PC-9 (cell line): Measurements from ENCODE around the gene LCTL. TPM values are rescaled to one million over a fixed set of nuclear protein-coding genes. Genes with fewer than 3 reads are reported as not detected.

ENCODE experiments used
- BruUV-seq: library from RNA; stranded (reverse); fragments of 400-500 nt; replicated peaks from 2 replicates; lab custom pipeline; 2021; lab: Mats Ljungman, UMichigan
- CTCF ChIA-PET: fragments of 300-600 bp; sonication (Branson Sonifier 250); formaldehyde crosslinking; loops from one replicate; lab custom pipeline; 2022; ENCODE audit warnings: antibody characterized with exemption; lab: Charles Lee
- POLR2A ChIA-PET: fragments of 300-600 bp; sonication (Branson Sonifier 250); formaldehyde crosslinking; loops from one replicate; lab custom pipeline; 2022; ENCODE audit warnings: antibody characterized with exemption; ENCODE audit not compliant: unreplicated experiment; lab: Charles Lee
- DNase-seq, 2 experiments: peaks; one replicate each; pipeline versions ENCODE4 v3.0.0 to v3.0.0-alpha.2; 2015 to 2022; ENCODE audit warnings: mixed read lengths in 1 of 2
- H2AFZ ChIP-seq: fragments of 200-600 bp; sonication (generic); 2 replicates; pipeline ENCODE4 v1.8.1; 2017; ENCODE audit warnings: antibody characterized with exemption
- H3F3A ChIP-seq: fragments of 200-600 bp; sonication (generic); 2 replicates; pipeline ENCODE4 v1.8.1; 2017; ENCODE audit warnings: antibody characterized with exemption, mild to moderate bottlenecking, low read depth; ENCODE audit not compliant: insufficient read depth
- H3K27ac ChIP-seq: fragments of 200-600 bp; sonication (generic); 2 replicates; pipeline ENCODE4 v1.6.1; 2016; ENCODE audit warnings: mixed run types
- H3K27me3 ChIP-seq: fragments of 200-600 bp; sonication (generic); 2 replicates; pipeline ENCODE4 v1.6.1; 2016; ENCODE audit warnings: low read depth, mixed run types; ENCODE audit not compliant: insufficient read depth
- H3K36me3 ChIP-seq: fragments of 200-600 bp; sonication (generic); 2 replicates; pipeline ENCODE4 v1.6.1; 2016; ENCODE audit warnings: low read depth, mixed run types
- H3K4me1 ChIP-seq: fragments of 200-600 bp; sonication (generic); replicated peaks from 2 replicates; pipeline ENCODE4 v1.6.1; 2016; ENCODE audit warnings: mixed run types; ENCODE audit not compliant: insufficient read depth
- H3K4me2 ChIP-seq: fragments of 200-600 bp; sonication (generic); 2 replicates; pipeline ENCODE4 v1.6.1; 2017; ENCODE audit warnings: mixed run types
- H3K4me3 ChIP-seq: fragments of 200-600 bp; sonication (generic); 2 replicates; pipeline ENCODE4 v1.6.1; 2016; ENCODE audit warnings: mixed run types
- H3K79me2 ChIP-seq: fragments of 200-600 bp; sonication (generic); 2 replicates; pipeline ENCODE4 v1.6.1; 2017; ENCODE audit warnings: low read depth, mixed run types
- H3K9me2 ChIP-seq: fragments of 200-600 bp; sonication (generic); 2 replicates; pipeline ENCODE4 v1.8.1; 2017; ENCODE audit warnings: mild to moderate bottlenecking; ENCODE audit not compliant: insufficient read depth
- H3K9me3 ChIP-seq: fragments of 200-600 bp; sonication (generic); 2 replicates; pipeline ENCODE4 v1.8.1; 2016; ENCODE audit warnings: low read depth; ENCODE audit not compliant: insufficient read depth
- H4K20me1 ChIP-seq: fragments of 200-600 bp; sonication (generic); 2 replicates; pipeline ENCODE4 v1.8.1; 2017; ENCODE audit not compliant: insufficient read depth
- EZH2 ChIP-seq: fragments of 200-600 bp; sonication (generic); IDR thresholded peaks from 2 replicates; pipeline ENCODE4 v1.8.0; 2017; ENCODE audit warnings: antibody characterized with exemption, low read depth
- intact Hi-C: fragments of 100-400 bp; cut with micrococcal nuclease; formaldehyde crosslinking; loops from one replicate; pipeline ENCODE4 v1.10.0; 2022; ENCODE audit not compliant: unreplicated experiment
- total RNA-seq: library from RNA; stranded (reverse); gene quantifications from 2 replicates; pipeline ENCODE4 v1.2.3, GENCODE V29; 2021
- TF ChIP-seq, protein P1 (sequence below): fragments of 200-600 bp; sonication (generic); conservative IDR thresholded peaks from 2 replicates; pipeline ENCODE4 v1.6.1; 2017; ENCODE audit warnings: mixed run types, antibody characterized with exemption, mild to moderate bottlenecking, moderate library complexity

Gene LCTL
- total RNA-seq, 1 experiment from 2014 or later, result not detected

DNA sequence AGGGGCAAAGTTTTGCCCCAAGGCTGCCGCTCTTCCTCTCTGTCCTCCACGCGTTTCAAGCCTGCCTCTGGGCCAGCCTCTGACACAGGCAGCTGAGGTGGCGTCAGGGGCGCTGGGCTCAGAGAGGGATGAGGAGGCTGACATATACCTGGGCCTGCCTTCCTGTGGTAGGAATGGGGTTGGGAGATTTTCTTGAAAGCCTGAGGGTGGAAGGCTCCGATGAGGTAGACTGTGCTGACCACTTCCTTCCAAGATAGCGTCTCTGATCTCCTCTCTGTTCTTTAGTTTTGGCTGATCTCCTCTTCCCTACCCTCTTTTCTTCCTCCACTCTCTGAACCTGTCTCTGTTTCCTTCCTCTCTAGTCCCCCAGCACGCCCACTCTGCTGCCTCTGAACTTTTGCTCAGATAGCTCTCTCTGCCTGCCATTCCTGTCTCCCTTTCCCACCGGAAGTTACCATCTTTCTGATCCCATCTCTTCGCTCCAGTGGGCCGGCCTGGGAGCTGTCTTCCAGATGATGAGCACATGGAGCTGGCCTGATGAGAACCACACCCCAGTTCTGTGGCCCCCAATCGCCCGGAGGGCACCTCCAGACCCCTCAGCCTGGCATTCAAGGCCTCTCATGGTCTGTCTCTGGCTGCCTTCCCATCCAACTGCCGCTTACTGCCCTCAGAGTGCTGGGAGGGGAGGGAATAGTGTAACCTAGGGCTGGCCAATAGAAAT lies 32.5 kb upstream of the LCTL start:
- no peaks in the 10 kb centered on the region for H3K79me2 ChIP-seq
- no peaks in the 10 kb centered on the region for H3F3A ChIP-seq
- POLR2A ChIA-PET, result no interaction called here
- no peaks in the 10 kb centered on the region for H3K4me1 ChIP-seq
- intact Hi-C loops, result no loop called here
- no peak overlapping the region for H3K4me3 ChIP-seq
- no peaks in the 10 kb centered on the region for H3K9me2 ChIP-seq
- H2AFZ ChIP-seq, result no peak overlapping the region
- H3K36me3 ChIP-seq, result no peaks in the 10 kb centered on the region
- H3K27me3 ChIP-seq, result no peaks in the 10 kb centered on the region
- DNase-seq, result no peak
- BruUV-seq, result no TSS peak
- H3K4me2 ChIP-seq, result no peak overlapping the region
- no peak for TF ChIP-seq EZH2
- TF ChIP-seq, protein P1, sequence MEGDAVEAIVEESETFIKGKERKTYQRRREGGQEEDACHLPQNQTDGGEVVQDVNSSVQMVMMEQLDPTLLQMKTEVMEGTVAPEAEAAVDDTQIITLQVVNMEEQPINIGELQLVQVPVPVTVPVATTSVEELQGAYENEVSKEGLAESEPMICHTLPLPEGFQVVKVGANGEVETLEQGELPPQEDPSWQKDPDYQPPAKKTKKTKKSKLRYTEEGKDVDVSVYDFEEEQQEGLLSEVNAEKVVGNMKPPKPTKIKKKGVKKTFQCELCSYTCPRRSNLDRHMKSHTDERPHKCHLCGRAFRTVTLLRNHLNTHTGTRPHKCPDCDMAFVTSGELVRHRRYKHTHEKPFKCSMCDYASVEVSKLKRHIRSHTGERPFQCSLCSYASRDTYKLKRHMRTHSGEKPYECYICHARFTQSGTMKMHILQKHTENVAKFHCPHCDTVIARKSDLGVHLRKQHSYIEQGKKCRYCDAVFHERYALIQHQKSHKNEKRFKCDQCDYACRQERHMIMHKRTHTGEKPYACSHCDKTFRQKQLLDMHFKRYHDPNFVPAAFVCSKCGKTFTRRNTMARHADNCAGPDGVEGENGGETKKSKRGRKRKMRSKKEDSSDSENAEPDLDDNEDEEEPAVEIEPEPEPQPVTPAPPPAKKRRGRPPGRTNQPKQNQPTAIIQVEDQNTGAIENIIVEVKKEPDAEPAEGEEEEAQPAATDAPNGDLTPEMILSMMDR, result no peak
- H3K27ac ChIP-seq, result no peak overlapping the region
- no peaks in the 10 kb centered on the region for H3K9me3 ChIP-seq
- H4K20me1 ChIP-seq, result no peaks in the 10 kb centered on the region
- CTCF ChIA-PET, result interaction anchor here (0.6 kb wide), 1 partner anchor 253 kb away, joined by 3 read pairs; no protein-coding TSS in a partner anchor

DNA sequence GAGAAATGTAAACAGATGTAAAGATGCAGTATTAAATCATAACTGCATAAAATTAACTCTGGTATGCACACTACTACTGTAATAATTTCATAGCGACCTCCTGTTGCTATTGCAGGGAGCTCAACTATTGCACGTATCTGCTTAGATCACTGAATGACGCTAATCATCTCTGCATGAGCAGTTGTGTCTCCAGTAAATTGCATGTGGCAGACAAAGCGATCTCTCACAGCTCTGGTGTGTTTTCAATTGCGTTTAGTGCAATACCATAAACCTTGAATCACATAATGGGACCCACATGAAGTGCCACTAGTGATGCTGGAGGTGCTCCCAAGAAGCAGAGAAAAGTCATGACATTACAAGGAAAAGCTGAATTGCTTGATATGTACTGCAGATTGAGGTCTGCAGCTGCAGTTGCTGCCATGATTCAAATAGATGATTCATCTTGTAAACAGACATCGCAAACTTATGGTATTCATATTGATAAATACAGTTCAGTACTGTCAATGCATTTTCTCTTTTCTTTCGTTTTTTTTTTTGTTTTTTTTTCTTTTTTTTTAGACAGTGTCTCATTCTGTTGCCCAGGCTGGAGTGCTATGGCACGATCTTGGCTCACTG lies 30.2 kb upstream of the LCTL start:
- POLR2A ChIA-PET, result no interaction called here
- Histone ChIP-seq H4K20me1 (no peaks in the 10 kb centered on the region), H3K4me1 (no peaks in the 10 kb centered on the region), H3K79me2 (no peaks in the 10 kb centered on the region), H3F3A (no peaks in the 10 kb centered on the region), H3K9me2 (no peaks in the 10 kb centered on the region), H3K9me3 (no peaks in the 10 kb centered on the region), H3K4me3 (no peak overlapping the region), H3K36me3 (no peaks in the 10 kb centered on the region), H3K4me2 (no peak overlapping the region), H2AFZ (no peak overlapping the region), H3K27ac (no peak overlapping the region), H3K27me3 (no peaks in the 10 kb centered on the region)
- intact Hi-C loops, result no loop called here
- peak in 1 of 2 experiments; percentile 36 for DNase-seq
- CTCF ChIA-PET, result no interaction called here
- BruUV-seq, result no TSS peak
- no peak for TF ChIP-seq EZH2
- TF ChIP-seq, protein P1, result no peak

DNA sequence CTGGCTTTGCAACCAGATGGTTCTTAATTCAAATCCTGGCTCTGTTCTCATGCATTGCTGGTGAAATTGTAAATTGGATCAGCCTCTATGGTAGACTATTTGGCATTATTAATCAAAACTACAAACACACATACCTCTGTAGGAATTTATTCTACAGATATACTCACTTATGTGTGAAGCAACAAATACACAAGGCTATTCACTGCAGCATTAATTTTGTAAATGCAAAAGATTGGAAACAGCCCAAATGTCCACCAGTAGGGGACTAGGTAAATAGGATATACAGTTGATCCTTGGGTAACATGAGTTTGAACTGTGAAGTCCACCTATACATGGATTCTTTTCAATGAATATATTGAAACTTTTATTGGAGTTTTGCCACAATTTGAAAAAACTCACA lies 29.5 kb upstream of the LCTL start:
- POLR2A ChIA-PET, result no interaction called here
- TF ChIP-seq, protein P1, result no peak
- TF ChIP-seq EZH2, result no peak
- H3K9me3 ChIP-seq, result no peaks in the 10 kb centered on the region
- no peaks in the 10 kb centered on the region for H3K79me2 ChIP-seq
- no TSS peak for BruUV-seq
- no peaks in the 10 kb centered on the region for H3K27me3 ChIP-seq
- H3F3A ChIP-seq, result no peaks in the 10 kb centered on the region
- no peak overlapping the region for H2AFZ ChIP-seq
- H3K4me3 ChIP-seq, result no peak overlapping the region
- intact Hi-C loops, result no loop called here
- H3K9me2 ChIP-seq, result no peaks in the 10 kb centered on the region
- H3K27ac ChIP-seq, result no peak overlapping the region
- H4K20me1 ChIP-seq, result no peaks in the 10 kb centered on the region
- DNase-seq, result no peak
- no peaks in the 10 kb centered on the region for H3K4me1 ChIP-seq
- no peak overlapping the region for H3K4me2 ChIP-seq
- no peaks in the 10 kb centered on the region for H3K36me3 ChIP-seq
- CTCF ChIA-PET, result no interaction called here
